ENCODE data around the gene COX7C. TPM values are rescaled to one million over a fixed set of nuclear protein-coding genes. Genes with fewer than 3 reads are reported as not detected.
"Not testable (repeated sequence)": the region's sequence is repeated elsewhere in the genome, so short reads cannot be mapped to it uniquely, and the experiment has no call there.

COX7C gene
- 100 to 1,000 TPM; 127 to 702 (median 301) TPM for total RNA-seq
- polyA plus RNA-seq: 1,000 to 10,000 TPM; 1,104 to 1,146 (median 1,130) TPM
- long read RNA-seq, donor 1, transcript COX7C-205 (3 exons, 369 nt): minor isoform, 28 of 201 reads
- long read RNA-seq, donor 1, transcript COX7C-201 (3 exons, 666 nt): major isoform, 143 of 201 reads
- long read RNA-seq, donor 1, partial matches to known transcripts: 15 of 201 reads
- long read RNA-seq, donor 1, other reads (novel, unspliced or antisense): 11 of 201 reads
- long read RNA-seq, donor 2, transcript COX7C-205 (3 exons, 369 nt): minor isoform, 25 of 190 reads
- long read RNA-seq, donor 2, transcript COX7C-201 (3 exons, 666 nt): major isoform, 146 of 190 reads
- long read RNA-seq, donor 2, partial matches to known transcripts: 9 of 190 reads
- long read RNA-seq, donor 2, other reads (novel, unspliced or antisense): 9 of 190 reads
- long read RNA-seq, donor 3, transcript COX7C-205 (3 exons, 369 nt): minor isoform, 40 of 311 reads
- long read RNA-seq, donor 3, transcript COX7C-201 (3 exons, 666 nt): major isoform, 226 of 311 reads
- long read RNA-seq, donor 3, partial matches to known transcripts: 20 of 311 reads
- long read RNA-seq, donor 3, other reads (novel, unspliced or antisense): 24 of 311 reads
- long read RNA-seq, donor 4, transcript COX7C-201 (3 exons, 666 nt): major isoform, 35 of 48 reads
- long read RNA-seq, donor 4, transcript COX7C-205 (3 exons, 369 nt): minor isoform, 6 of 48 reads
- long read RNA-seq, donor 4, partial matches to known transcripts: 6 of 48 reads
- long read RNA-seq, donor 4, other reads (novel, unspliced or antisense): 0 of 48 reads
- long read RNA-seq, donor 5, transcript COX7C-201 (3 exons, 666 nt): major isoform, 321 of 412 reads
- long read RNA-seq, donor 5, transcript COX7C-205 (3 exons, 369 nt): minor isoform, 38 of 412 reads
- long read RNA-seq, donor 5, partial matches to known transcripts: 25 of 412 reads
- long read RNA-seq, donor 5, other reads (novel, unspliced or antisense): 25 of 412 reads
- long read RNA-seq, donor 6, transcript COX7C-201 (3 exons, 666 nt): major isoform, 492 of 678 reads
- long read RNA-seq, donor 6, transcript COX7C-203 (2 exons, 1,584 nt): minor isoform, 7 of 678 reads
- long read RNA-seq, donor 6, transcript COX7C-205 (3 exons, 369 nt): minor isoform, 77 of 678 reads
- long read RNA-seq, donor 6, partial matches to known transcripts: 37 of 678 reads
- long read RNA-seq, donor 6, other reads (novel, unspliced or antisense): 65 of 678 reads
- long read RNA-seq, donor 7, transcript COX7C-201 (3 exons, 666 nt): major isoform, 399 of 586 reads
- long read RNA-seq, donor 7, transcript COX7C-203 (2 exons, 1,584 nt): minor isoform, 5 of 586 reads
- long read RNA-seq, donor 7, transcript COX7C-205 (3 exons, 369 nt): minor isoform, 70 of 586 reads
- long read RNA-seq, donor 7, partial matches to known transcripts: 59 of 586 reads
- long read RNA-seq, donor 7, other reads (novel, unspliced or antisense): 52 of 586 reads
- long read RNA-seq, donor 8, transcript COX7C-201 (3 exons, 666 nt): major isoform, 363 of 512 reads
- long read RNA-seq, donor 8, transcript COX7C-205 (3 exons, 369 nt): minor isoform, 71 of 512 reads
- long read RNA-seq, donor 8, transcript COX7C-203 (2 exons, 1,584 nt): minor isoform, 6 of 512 reads
- long read RNA-seq, donor 8, partial matches to known transcripts: 30 of 512 reads
- long read RNA-seq, donor 8, other reads (novel, unspliced or antisense): 42 of 512 reads
- long read RNA-seq, donor 9, transcript COX7C-201 (3 exons, 666 nt): major isoform, 464 of 719 reads
- long read RNA-seq, donor 9, transcript COX7C-203 (2 exons, 1,584 nt): minor isoform, 5 of 719 reads
- long read RNA-seq, donor 9, transcript COX7C-205 (3 exons, 369 nt): minor isoform, 77 of 719 reads
- long read RNA-seq, donor 9, partial matches to known transcripts: 111 of 719 reads
- long read RNA-seq, donor 9, other reads (novel, unspliced or antisense): 61 of 719 reads
- long read RNA-seq, donor 10, transcript COX7C-201 (3 exons, 666 nt): major isoform, 164 of 231 reads
- long read RNA-seq, donor 10, transcript COX7C-205 (3 exons, 369 nt): minor isoform, 34 of 231 reads
- long read RNA-seq, donor 10, partial matches to known transcripts: 11 of 231 reads
- long read RNA-seq, donor 10, other reads (novel, unspliced or antisense): 18 of 231 reads

GRCh38 chr5:86617756-86618576 is at the start of gene COX7C:
Gene COX7C, plus strand, starts transcription at chr5:86617941. Its CDS starts 115 bp downstream, at chr5:86618056.
- H3K4me1 ChIP-seq: peaks cover 10 to 22% (median 16%) of the 10 kb centered on the region in 4 donors
- DNase-seq: peak; percentile 93 to 99
- H3K36me3 ChIP-seq: peaks cover 23 to 38% (median 36%) of the 10 kb centered on the region in 4 donors
- no peaks in the 10 kb centered on the region for H3K9me3 ChIP-seq
- 0 to 1% (median 1%) methylated on average over 40 to 41 of the region's 41 CpGs for WGBS, 5 donors
- H3K27me3 ChIP-seq: peaks cover 0 to 6% (median 0%) of the 10 kb centered on the region in 3 donors
- TF ChIP-seq EP300 (IDR thresholded peaks at IDR 0.05) (no peak), POLR2AphosphoS5 (IDR thresholded peaks at IDR 0.05) (peak; percentile 89 to 96 (median 92)), CTCF (IDR thresholded peaks at IDR 0.05) (no peak), POLR2A (IDR thresholded peaks at IDR 0.05) (peak in 2 of 4 donors; percentile 18 to 71)
- intact Hi-C loops (cut with DNase I; ENCODE audit: low total_unique reads): no loop called here
- H3K27ac ChIP-seq: peak within 1 kb of the TSS; percentile 73 to 97 (median 93)
- peak within 1 kb of the TSS; percentile 66 to 99 (median 82) for H3K4me3 ChIP-seq

GRCh38 chr5:86569522-86570426 is 48.0 kb upstream of the COX7C start:
- H3K4me1 ChIP-seq; H3K27ac ChIP-seq; H3K9me3 ChIP-seq; H3K4me3 ChIP-seq; DNase-seq; intact Hi-C loops (cut with DNase I; ENCODE audit: low total_unique reads); H3K27me3 ChIP-seq; H3K36me3 ChIP-seq: not testable (repeated sequence)
- WGBS, 5 donors: 93 to 96% (median 94%) methylated on average over 29 to 43 of the region's 44 CpGs

- DNase-seq: no peak
- WGBS, 5 donors: 87 to 89% (median 88%) methylated on average over 14 to 20 of the region's 20 CpGs
- TF ChIP-seq POLR2AphosphoS5 (IDR thresholded peaks at IDR 0.05) (no peak), POLR2A (IDR thresholded peaks at IDR 0.05) (no peak), CTCF (IDR thresholded peaks at IDR 0.05) (no peak), EP300 (IDR thresholded peaks at IDR 0.05) (no peak)
These were observed 47.2 kb upstream of the COX7C start for GRCh38 chr5:86570427-86571083.

GRCh38 chr5:86571109-86571508 is 46.6 kb upstream of the COX7C start:
- H3K36me3 ChIP-seq; H3K4me3 ChIP-seq; H3K27ac ChIP-seq; H3K4me1 ChIP-seq; intact Hi-C loops (cut with DNase I; ENCODE audit: low total_unique reads); H3K9me3 ChIP-seq; DNase-seq; H3K27me3 ChIP-seq: not testable (repeated sequence)
- 93 to 97% (median 95%) methylated on average over 12 of the region's 12 CpGs for WGBS, 5 donors

More at GRCh38 chr5:86570427-86571083, 47.2 kb upstream of the COX7C start:
- no peaks in the 10 kb centered on the region for H3K4me1 ChIP-seq
- H3K27ac ChIP-seq: no peak overlapping the region
- intact Hi-C loops (cut with DNase I; ENCODE audit: low total_unique reads): no loop called here
- H3K36me3 ChIP-seq: no peaks in the 10 kb centered on the region
- no peak overlapping the region for H3K4me3 ChIP-seq
- H3K27me3 ChIP-seq: no peaks in the 10 kb centered on the region
- H3K9me3 ChIP-seq: no peaks in the 10 kb centered on the region

All from stomach (tissue), 19 donors.